Anterior cingulate cortex (tissue), 58 donors: ENCODE data around the gene BEST1.

ENCODE experiments used
- DNase-seq, 58 donors: peaks; one replicate each; lab custom pipeline; 2025; lab: John Stamatoyannopoulos, UW

Gene BEST1

GRCh38 chr11:62010935-62011528 lies 60.9 kb downstream of the BEST1 start:
- DNase-seq, result no peak

- DNase-seq, result no peak
Observed at GRCh38 chr11:62011881-62012280, 61.7 kb downstream of the BEST1 start.

GRCh38 chr11:62012451-62012831 lies 62.3 kb downstream of the BEST1 start:
- DNase-seq, result no peak

DNA sequence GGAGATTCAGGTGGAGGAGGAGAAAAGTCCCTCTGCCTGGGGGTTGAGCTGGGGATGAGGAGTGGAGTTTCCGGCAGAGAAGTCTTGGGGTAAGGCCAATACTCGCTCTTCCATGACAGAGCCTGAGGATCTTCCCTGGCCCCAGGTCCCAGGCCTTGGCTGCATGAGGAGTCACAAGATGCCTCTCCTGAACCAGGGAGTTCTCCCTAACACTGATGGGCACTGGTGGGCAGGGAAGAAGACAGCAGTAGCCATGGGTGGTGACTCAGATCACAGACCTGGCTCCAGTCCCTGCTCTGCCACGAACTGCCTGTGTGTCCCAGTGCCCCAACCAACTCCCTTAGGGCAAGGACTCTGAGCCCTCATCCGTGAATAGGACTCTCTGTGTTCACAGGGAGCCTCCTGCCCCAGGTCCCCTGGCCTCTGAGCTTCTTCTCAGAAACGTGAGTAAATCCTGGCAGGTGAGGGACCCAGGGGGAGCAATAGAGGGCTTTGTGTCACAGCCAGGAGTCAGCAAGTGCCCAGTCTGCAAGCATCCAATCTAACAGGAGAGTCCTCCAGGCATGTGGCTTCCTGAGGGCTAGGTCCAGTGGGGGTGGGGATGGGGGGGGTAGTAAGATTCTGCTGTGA lies 62.8 kb downstream of the BEST1 start:
- no peak for DNase-seq
